AG09309 (cell line): ENCODE measurements around the gene NGLY1.

Experiments
- DNase-seq: peaks from one replicate; pipeline ENCODE4 v3.0.0-alpha.2; 2010; ENCODE audit warnings: low read depth
- H3K4me3 ChIP-seq: 2 replicates; pipeline ENCODE4 v1.5.1; 2011; ENCODE audit warnings: mild to moderate bottlenecking, low read depth, low read length, moderate library complexity; ENCODE audit not compliant: control insufficient read depth
- CTCF ChIP-seq: IDR thresholded peaks from 2 replicates; pipeline ENCODE4 v1.5.1; 2011; ENCODE audit warnings: mild to moderate bottlenecking, low read depth, low read length, inconsistent platforms; ENCODE audit not compliant: insufficient read depth, control insufficient read depth; ENCODE audit errors: missing control alignments

NGLY1 gene

GRCh38 chr3:25803833-25804232, 20.6 kb upstream of the NGLY1 start:
- no peak for DNase-seq
- H3K4me3 ChIP-seq: no peak overlapping the region
- TF ChIP-seq CTCF: no peak

DNA sequence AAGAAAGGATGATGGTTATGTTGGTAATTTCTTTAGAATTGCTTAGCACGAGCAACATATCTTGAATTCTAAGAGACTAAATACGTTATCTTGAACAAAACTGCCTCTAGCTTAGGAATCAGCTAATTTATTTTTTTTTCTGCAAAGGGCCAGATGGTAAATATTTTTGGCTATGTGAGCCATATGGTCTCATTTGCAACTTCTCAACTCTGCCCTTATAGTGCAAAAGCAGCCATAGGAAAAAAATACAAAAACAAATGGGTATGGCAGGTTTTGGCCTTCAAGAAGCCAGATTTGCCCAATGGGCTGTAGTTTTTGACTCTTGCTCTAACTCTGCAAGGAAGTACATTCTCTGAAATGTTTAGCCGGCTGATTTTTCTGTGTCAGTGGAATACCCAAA, 18.5 kb upstream of the NGLY1 start:
- no peak overlapping the region for H3K4me3 ChIP-seq
- TF ChIP-seq CTCF: no peak
- DNase-seq: no peak

GRCh38 chr3:25789596-25790556, 6.6 kb upstream of the NGLY1 start, which contains the start of gene OXSM:
Gene OXSM (plus strand): TSS chr3:25790090. CDS start chr3:25791021, 931 bp downstream.
- TF ChIP-seq CTCF: no peak
- DNase-seq: peak; percentile 76
- H3K4me3 ChIP-seq: peak within 1 kb of the TSS; percentile 83

DNA sequence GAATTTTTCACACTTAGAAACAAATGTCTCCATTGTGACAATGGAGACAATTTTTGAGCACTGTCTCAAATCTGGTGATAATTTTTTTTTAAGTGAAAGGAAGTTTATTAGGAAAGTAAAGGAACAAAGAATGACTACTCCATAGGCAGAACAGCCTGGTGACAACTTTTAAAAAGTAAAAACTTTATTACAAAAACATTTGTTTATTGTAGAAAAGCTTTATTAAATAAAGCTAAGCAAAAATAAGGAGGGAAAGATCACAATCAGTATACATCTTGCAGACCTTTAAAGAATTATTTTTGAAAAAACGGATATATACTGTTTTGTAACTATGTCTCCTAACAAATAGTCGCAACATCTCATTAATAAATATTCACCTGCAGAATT, 6.0 kb upstream of the NGLY1 start:
- TF ChIP-seq CTCF: no peak
- no peak for DNase-seq
- peak overlapping the region; percentile 83 for H3K4me3 ChIP-seq

DNA sequence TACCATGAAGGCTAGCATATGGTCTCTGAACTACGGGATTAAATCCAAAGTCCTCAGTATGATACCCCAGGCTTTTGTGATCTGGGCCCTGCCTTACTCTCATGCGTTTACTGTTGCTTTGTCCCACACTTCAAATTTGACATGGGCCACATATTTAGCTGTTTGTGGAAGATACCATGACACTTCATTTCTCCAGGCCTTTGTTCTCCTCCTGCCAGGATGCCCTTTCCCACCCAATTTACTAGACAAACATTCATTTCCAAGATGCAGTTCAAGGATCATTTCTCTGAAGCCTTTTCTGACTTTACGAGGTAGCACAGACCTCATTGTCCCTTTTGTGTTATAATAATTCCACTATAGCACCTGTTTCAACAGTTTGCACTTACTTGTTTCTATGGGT, 4.4 kb upstream of the NGLY1 start:
- TF ChIP-seq CTCF: no peak
- DNase-seq: no peak
- no peak overlapping the region for H3K4me3 ChIP-seq

GRCh38 chr3:25785826-25786225, 2.6 kb upstream of the NGLY1 start:
- DNase-seq: no peak
- no peak overlapping the region for H3K4me3 ChIP-seq

More at GRCh38 chr3:25785826-25786225, 2.6 kb upstream of the NGLY1 start:
- no peak for TF ChIP-seq CTCF
